PC-3 (cell line): ENCODE results near the gene FDX1.

Source experiments
- CTCF ChIP-seq: fragments of 300-600 bp; sonication (generic); conservative IDR thresholded peaks from 2 replicates; pipeline ENCODE4 v1.5.1; 2017; ENCODE audit warnings: antibody characterized with exemption, low read depth, mild to moderate bottlenecking, low read length
- EZH2 ChIP-seq: fragments of 300-600 bp; sonication (generic); IDR thresholded peaks from one replicate; pipeline ENCODE4 v1.6.1; 2017; ENCODE audit warnings: antibody characterized with exemption, mild to moderate bottlenecking, low read length; ENCODE audit not compliant: unreplicated experiment

- TF ChIP-seq EZH2 (no peak), CTCF (no peak)
These were observed 19.1 kb upstream of the FDX1 start for GRCh38 chr11:110410651-110411050.
